GM12878 (cell line): ENCODE data around the gene HHAT. TPM values are rescaled to one million over a fixed set of nuclear protein-coding genes. Genes with fewer than 3 reads are reported as not detected.

ENCODE experiments used
- ATAC-seq: fragments of 200-7000 bp; cut with Tn5 transposase; 3 replicates; pipeline ENCODE4 v1.9.1; 2020; ENCODE audit warnings: mild to moderate bottlenecking, moderate library complexity
- BruUV-seq: library from RNA; stranded (reverse); fragments of 400-500 nt; replicated peaks from 2 replicates; lab custom pipeline; 2021; lab: Mats Ljungman, UMichigan
- CTCF ChIA-PET: fragments of 300-600 bp; sonication (Branson Sonifier 250); formaldehyde crosslinking; extraction: SDS; loops from one replicate; lab custom pipeline; 2021; ENCODE audit warnings: inconsistent platforms; lab: Yijun Ruan, JAX
- POLR2A ChIA-PET: fragments of 350-600 bp; formaldehyde crosslinking; extraction: SDS; loops from one replicate; lab custom pipeline; 2021; ENCODE audit warnings: inconsistent platforms; lab: Charles Lee
- RAD21 ChIA-PET: fragments of 300-600 bp; sonication (Branson Sonifier 250); formaldehyde crosslinking; loops from one replicate; lab custom pipeline; 2023; ENCODE audit warnings: antibody characterized with exemption; ENCODE audit not compliant: unreplicated experiment; lab: Charles Lee
- SMC1A ChIA-PET: fragments of 300-600 bp; sonication (Branson Sonifier 250); formaldehyde crosslinking; loops from one replicate; lab custom pipeline; 2023; ENCODE audit not compliant: unreplicated experiment, uncharacterized antibody; lab: Charles Lee
- DNase-seq: peaks from one replicate; pipeline ENCODE4 v3.0.0-alpha.2; 2011; ENCODE audit warnings: low read depth, low spot score
- FAIRE-seq: peaks from 3 replicates; lab custom pipeline; 2011; peaks lifted over from hg19 to GRCh38; lab: Jason Lieb, UNC
- H2AFZ ChIP-seq: 2 replicates; pipeline ENCODE4 v1.6.0; 2011; ENCODE audit warnings: low read depth, low read length, control low read depth; ENCODE audit not compliant: control insufficient read depth
- H3K27ac ChIP-seq: 2 replicates; pipeline ENCODE4 v1.5.1; 2011; ENCODE audit warnings: control low read depth; ENCODE audit not compliant: control insufficient read depth, insufficient read depth
- H3K27me3 ChIP-seq, 2 experiments: replicated peaks in 1 of 2; 2 replicates each; pipeline versions ENCODE4 v1.6.0 to v1.6.1; 2011; ENCODE audit warnings: low read length in 1 of 2; ENCODE audit not compliant: control insufficient read depth in 2 of 2, insufficient read depth in 2 of 2
- H3K36me3 ChIP-seq, 2 experiments: 2 replicates each; pipeline ENCODE4 v1.5.1; 2011; ENCODE audit warnings: low read length in 1 of 2; ENCODE audit not compliant: control insufficient read depth in 2 of 2, insufficient read depth in 2 of 2
- H3K4me1 ChIP-seq: 2 replicates; pipeline ENCODE4 v1.6.1; 2011; ENCODE audit warnings: mild to moderate bottlenecking, low read length, moderate library complexity, mixed read lengths; ENCODE audit not compliant: control insufficient read depth, insufficient read depth
- H3K4me2 ChIP-seq: 2 replicates; pipeline ENCODE4 v1.6.0; 2011; ENCODE audit warnings: control low read depth; ENCODE audit not compliant: control insufficient read depth, insufficient read depth
- H3K4me3 ChIP-seq: fragments of 200-600 bp; sonication (generic); 2 replicates; pipeline ENCODE4 v1.5.1; 2016
- H3K79me2 ChIP-seq: 2 replicates; pipeline ENCODE4 v1.6.0; 2011; ENCODE audit warnings: low read length; ENCODE audit not compliant: control insufficient read depth, insufficient read depth
- H3K9ac ChIP-seq: 2 replicates; pipeline ENCODE4 v1.8.0; 2011; ENCODE audit warnings: low read length, control low read depth, mixed read lengths; ENCODE audit not compliant: control insufficient read depth, insufficient read depth
- H3K9me3 ChIP-seq: replicated peaks from 3 replicates; pipeline ENCODE4 v1.5.1; 2011; ENCODE audit warnings: mild to moderate bottlenecking, low read length; ENCODE audit not compliant: control insufficient read depth, insufficient read depth
- H4K20me1 ChIP-seq: 2 replicates; pipeline ENCODE4 v1.6.0; 2011; ENCODE audit not compliant: control insufficient read depth, insufficient read depth
- CEBPB ChIP-seq, 2 experiments: fragments of 150-350 bp in 1 of 2; IDR thresholded peaks; 2 replicates each; pipeline ENCODE4 v1.6.1; 2012 to 2014; ENCODE audit warnings: low read depth in 2 of 2, low read length in 2 of 2, borderline replicate concordance in 1 of 2, inconsistent platforms in 1 of 2
- CHD2 ChIP-seq: IDR thresholded peaks from 2 replicates; pipeline ENCODE4 v1.6.1; 2011; ENCODE audit warnings: low read depth, low read length, improper control_type of control experiment, borderline replicate concordance
- EED ChIP-seq: sonication (generic); IDR thresholded peaks from 2 replicates; pipeline ENCODE4 v1.6.1; 2016; ENCODE audit warnings: antibody characterized with exemption, low read depth
- FOXK2 ChIP-seq: fragments of 450-650 bp; IDR thresholded peaks from 2 replicates; pipeline ENCODE4 v1.6.1; 2017; ENCODE audit warnings: mild to moderate bottlenecking, moderate library complexity
- HCFC1 ChIP-seq: fragments of 150-350 bp; IDR thresholded peaks from 2 replicates; pipeline ENCODE4 v1.6.1; 2014; ENCODE audit warnings: low read length
- IKZF2 ChIP-seq, 2 experiments: fragments of 450-650 bp; IDR thresholded peaks; 2 replicates each; pipeline ENCODE4 v1.6.1; 2017; ENCODE audit warnings: mild to moderate bottlenecking in 2 of 2, moderate library complexity in 2 of 2
- IRF4 ChIP-seq: IDR thresholded peaks from 2 replicates; pipeline ENCODE4 v1.6.1; 2011; ENCODE audit warnings: low read depth, low read length
- KAT2A ChIP-seq: conservative IDR thresholded peaks from 2 replicates; pipeline ENCODE4 v1.6.1; 2011; ENCODE audit warnings: low read depth, low read length; ENCODE audit not compliant: control insufficient read depth
- MEF2A ChIP-seq: IDR thresholded peaks from 2 replicates; pipeline ENCODE4 v1.6.1; 2011; ENCODE audit warnings: low read depth, mild to moderate bottlenecking, low read length, moderate library complexity; ENCODE audit not compliant: insufficient read depth
- PAX5 ChIP-seq: IDR thresholded peaks from 2 replicates; pipeline ENCODE4 v1.6.1; 2011; ENCODE audit warnings: low read depth, low read length, borderline replicate concordance
- PAX8 ChIP-seq: fragments of 450-650 bp; IDR thresholded peaks from 2 replicates; pipeline ENCODE4 v1.6.1; 2017; ENCODE audit warnings: mild to moderate bottlenecking, moderate library complexity
- POLR2A ChIP-seq: IDR thresholded peaks from 2 replicates; pipeline ENCODE4 v1.6.1; 2011; ENCODE audit warnings: low read depth, mild to moderate bottlenecking, low read length
- RB1 ChIP-seq: fragments of 450-650 bp; formaldehyde crosslinking; IDR thresholded peaks from 2 replicates; pipeline ENCODE4 v1.6.1; 2017; ENCODE audit warnings: mild to moderate bottlenecking, borderline replicate concordance
- SREBF1 ChIP-seq: IDR thresholded peaks from 2 replicates; pipeline ENCODE4 v1.6.1; 2012; ENCODE audit warnings: mild to moderate bottlenecking, low read length
- TCF3 ChIP-seq: IDR thresholded peaks from 2 replicates; pipeline ENCODE4 v1.6.1; 2012; ENCODE audit warnings: low read depth, mild to moderate bottlenecking, low read length, borderline replicate concordance; ENCODE audit not compliant: insufficient read depth
- WGBS: methylation state at CpG from one replicate; pipeline ENCODE4 v1.1.6; 2016; ENCODE audit warnings: low lambda C conversion rate; ENCODE audit not compliant: insufficient replicate concordance, insufficient coverage; ENCODE audit errors: missing lambda C conversion rate; 5-methylcytosine and 5-hydroxymethylcytosine counted together
- in situ Hi-C: fragments of 300-500 bp; cut with MboI; formaldehyde crosslinking; loops from 9 replicates; pipeline ENCODE4 v1.14.3; 2018; ENCODE audit warnings: mixed read lengths
- intact Hi-C: fragments of 100-400 bp; cut with micrococcal nuclease; formaldehyde crosslinking; loops from one replicate; pipeline ENCODE4 v1.14.2; 2022; ENCODE audit not compliant: unreplicated experiment
- polyA plus RNA-seq, 11 experiments: library from polyadenylated mRNA; depleted of rRNA in 4 of 11; unstranded in 6 of 11; stranded (reverse) in 5 of 11; fragments of >200 nt; fragmentation: Nextera tagmentation in 4 of 11; fragmentation: Illumina TruSeq in 1 of 11; extraction: Ambion mirVana in 4 of 11; extraction: Trizol in 1 of 11; gene quantifications; 1 replicate in 1 of 11; 2 replicates in 10 of 11; pipeline versions ENCODE4 v1.2.1 to v1.2.3, GENCODE V29; 2011 to 2016; ENCODE audit warnings: inconsistent platforms in 2 of 11, missing spikeins in 2 of 11, low read depth in 1 of 11
- total RNA-seq, 4 experiments: library from RNA; depleted of rRNA in 3 of 4; stranded (reverse); fragments of >200 nt in 3 of 4; fragmentation: Illumina TruSeq in 1 of 4; extraction: Trizol in 1 of 4; gene quantifications; 2 replicates each; pipeline versions ENCODE4 v1.2.1 to v1.2.3, GENCODE V29; 2013 to 2021
- TF ChIP-seq, protein P1 (sequence below): fragments of 450-650 bp; conservative IDR thresholded peaks from 2 replicates; pipeline ENCODE4 v1.6.1; 2017; ENCODE audit warnings: mild to moderate bottlenecking, moderate library complexity
- TF ChIP-seq, protein P2 (sequence below): IDR thresholded peaks from 2 replicates; pipeline ENCODE4 v1.6.1; 2012; ENCODE audit warnings: improper control_type of control experiment, low read depth, low read length; ENCODE audit not compliant: insufficient replicate concordance

HHAT gene
- total and polyA plus RNA-seq, 10 of the 15 experiments (the other 5 are each of a cell fraction or from before 2014, with no cell fraction given) = 1.2 to 37.6 (median 2.6) TPM

DNA sequence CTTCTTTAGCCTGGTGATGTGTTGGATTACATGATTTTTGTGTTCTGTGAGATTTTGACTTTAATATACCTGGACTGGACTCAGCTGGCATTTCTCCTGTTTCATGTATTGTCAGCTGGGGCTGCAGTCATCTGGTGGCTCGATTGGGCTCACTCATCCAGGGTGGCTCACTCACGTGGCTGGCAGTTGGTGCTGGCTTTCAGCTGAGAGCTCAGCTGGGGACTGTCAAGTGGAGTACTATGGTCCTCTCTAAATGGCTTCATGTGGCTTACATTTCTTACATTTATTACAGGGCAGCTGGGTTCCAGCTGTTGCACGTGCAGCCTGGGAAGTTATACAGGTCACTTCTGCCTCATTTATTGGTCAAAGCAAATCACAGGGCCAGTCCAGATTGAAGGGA, 22.8 kb downstream of the HHAT start:
- TF ChIP-seq TCF3 (no peak), RB1 (no peak), PAX8 (no peak), MEF2A (no peak), POLR2A (no peak), IRF4 (no peak), IKZF2 (IDR thresholded peaks at IDR 0.05) (no peak), CEBPB (IDR thresholded peaks at IDR 0.05; ENCODE audit: borderline replicate concordance in 1 of 2, low read depth in 2 of 2, low read length in 2 of 2) (no peak), EED (no peak), KAT2A (no peak), HCFC1 (no peak), SREBF1 (no peak), CHD2 (no peak), PAX5 (no peak), FOXK2 (no peak)
- TF ChIP-seq, protein P1, sequence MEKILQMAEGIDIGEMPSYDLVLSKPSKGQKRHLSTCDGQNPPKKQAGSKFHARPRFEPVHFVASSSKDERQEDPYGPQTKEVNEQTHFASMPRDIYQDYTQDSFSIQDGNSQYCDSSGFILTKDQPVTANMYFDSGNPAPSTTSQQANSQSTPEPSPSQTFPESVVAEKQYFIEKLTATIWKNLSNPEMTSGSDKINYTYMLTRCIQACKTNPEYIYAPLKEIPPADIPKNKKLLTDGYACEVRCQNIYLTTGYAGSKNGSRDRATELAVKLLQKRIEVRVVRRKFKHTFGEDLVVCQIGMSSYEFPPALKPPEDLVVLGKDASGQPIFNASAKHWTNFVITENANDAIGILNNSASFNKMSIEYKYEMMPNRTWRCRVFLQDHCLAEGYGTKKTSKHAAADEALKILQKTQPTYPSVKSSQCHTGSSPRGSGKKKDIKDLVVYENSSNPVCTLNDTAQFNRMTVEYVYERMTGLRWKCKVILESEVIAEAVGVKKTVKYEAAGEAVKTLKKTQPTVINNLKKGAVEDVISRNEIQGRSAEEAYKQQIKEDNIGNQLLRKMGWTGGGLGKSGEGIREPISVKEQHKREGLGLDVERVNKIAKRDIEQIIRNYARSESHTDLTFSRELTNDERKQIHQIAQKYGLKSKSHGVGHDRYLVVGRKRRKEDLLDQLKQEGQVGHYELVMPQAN = no peak
- TF ChIP-seq, protein P2, sequence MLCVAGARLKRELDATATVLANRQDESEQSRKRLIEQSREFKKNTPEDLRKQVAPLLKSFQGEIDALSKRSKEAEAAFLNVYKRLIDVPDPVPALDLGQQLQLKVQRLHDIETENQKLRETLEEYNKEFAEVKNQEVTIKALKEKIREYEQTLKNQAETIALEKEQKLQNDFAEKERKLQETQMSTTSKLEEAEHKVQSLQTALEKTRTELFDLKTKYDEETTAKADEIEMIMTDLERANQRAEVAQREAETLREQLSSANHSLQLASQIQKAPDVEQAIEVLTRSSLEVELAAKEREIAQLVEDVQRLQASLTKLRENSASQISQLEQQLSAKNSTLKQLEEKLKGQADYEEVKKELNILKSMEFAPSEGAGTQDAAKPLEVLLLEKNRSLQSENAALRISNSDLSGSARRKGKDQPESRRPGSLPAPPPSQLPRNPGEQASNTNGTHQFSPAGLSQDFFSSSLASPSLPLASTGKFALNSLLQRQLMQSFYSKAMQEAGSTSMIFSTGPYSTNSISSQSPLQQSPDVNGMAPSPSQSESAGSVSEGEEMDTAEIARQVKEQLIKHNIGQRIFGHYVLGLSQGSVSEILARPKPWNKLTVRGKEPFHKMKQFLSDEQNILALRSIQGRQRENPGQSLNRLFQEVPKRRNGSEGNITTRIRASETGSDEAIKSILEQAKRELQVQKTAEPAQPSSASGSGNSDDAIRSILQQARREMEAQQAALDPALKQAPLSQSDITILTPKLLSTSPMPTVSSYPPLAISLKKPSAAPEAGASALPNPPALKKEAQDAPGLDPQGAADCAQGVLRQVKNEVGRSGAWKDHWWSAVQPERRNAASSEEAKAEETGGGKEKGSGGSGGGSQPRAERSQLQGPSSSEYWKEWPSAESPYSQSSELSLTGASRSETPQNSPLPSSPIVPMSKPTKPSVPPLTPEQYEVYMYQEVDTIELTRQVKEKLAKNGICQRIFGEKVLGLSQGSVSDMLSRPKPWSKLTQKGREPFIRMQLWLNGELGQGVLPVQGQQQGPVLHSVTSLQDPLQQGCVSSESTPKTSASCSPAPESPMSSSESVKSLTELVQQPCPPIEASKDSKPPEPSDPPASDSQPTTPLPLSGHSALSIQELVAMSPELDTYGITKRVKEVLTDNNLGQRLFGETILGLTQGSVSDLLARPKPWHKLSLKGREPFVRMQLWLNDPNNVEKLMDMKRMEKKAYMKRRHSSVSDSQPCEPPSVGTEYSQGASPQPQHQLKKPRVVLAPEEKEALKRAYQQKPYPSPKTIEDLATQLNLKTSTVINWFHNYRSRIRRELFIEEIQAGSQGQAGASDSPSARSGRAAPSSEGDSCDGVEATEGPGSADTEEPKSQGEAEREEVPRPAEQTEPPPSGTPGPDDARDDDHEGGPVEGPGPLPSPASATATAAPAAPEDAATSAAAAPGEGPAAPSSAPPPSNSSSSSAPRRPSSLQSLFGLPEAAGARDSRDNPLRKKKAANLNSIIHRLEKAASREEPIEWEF = no peak
- 31% methylated on average over 3 of the region's 3 CpGs for WGBS
- ChIA-PET CTCF (interaction anchor here (0.7 to 5.9 kb wide), 4 partner anchors 8 to 23 kb away, joined by 3 to 47 read pairs (median 14); no protein-coding TSS in a partner anchor), POLR2A (interaction anchor here (0.6 to 3.0 kb wide), 4 partner anchors 10 to 64 kb away, joined by 3 to 12 read pairs (median 6); no protein-coding TSS in a partner anchor), RAD21 (interaction anchor here (1.0 to 1.3 kb wide), 2 partner anchors 9 to 22 kb away, joined by 3 read pairs; no protein-coding TSS in a partner anchor), SMC1A (interaction anchor here (0.9 to 4.0 kb wide), 11 partner anchors 8 to 55 kb away, joined by 3 to 19 read pairs (median 5); no protein-coding TSS in a partner anchor)
- Histone ChIP-seq H3K4me3 (no peak overlapping the region), H3K27me3 (no peaks in the 10 kb centered on the region), H4K20me1 (no peaks in the 10 kb centered on the region), H3K36me3 (no peaks in the 10 kb centered on the region), H3K4me2 (no peak overlapping the region), H3K9me3 (no peaks in the 10 kb centered on the region), H3K79me2 (no peaks in the 10 kb centered on the region), H2AFZ (no peak overlapping the region), H3K4me1 (peaks cover 3% of the 10 kb centered on the region; the same call in 1 of the 2 replicates), H3K9ac (no peak overlapping the region), H3K27ac (no peak overlapping the region)
- FAIRE-seq = no peak
- no TSS peak for BruUV-seq
- no peak for ATAC-seq
- in situ Hi-C loops = no loop called here
- intact Hi-C loops = no loop called here
- no peak for DNase-seq
